DLD1 (cell line): ENCODE measurements around the gene SMC3.
"Not testable (repeated sequence)": the region's sequence is repeated elsewhere in the genome, so short reads cannot be mapped to it uniquely, and the experiment has no call there.

Experiments
- in situ Hi-C: cut with HindIII; loops from 2 replicates; pipeline ENCODE4 v1.10.0; 2017; ENCODE audit warnings: low sequenced_read_pairs

SMC3 gene

DNA sequence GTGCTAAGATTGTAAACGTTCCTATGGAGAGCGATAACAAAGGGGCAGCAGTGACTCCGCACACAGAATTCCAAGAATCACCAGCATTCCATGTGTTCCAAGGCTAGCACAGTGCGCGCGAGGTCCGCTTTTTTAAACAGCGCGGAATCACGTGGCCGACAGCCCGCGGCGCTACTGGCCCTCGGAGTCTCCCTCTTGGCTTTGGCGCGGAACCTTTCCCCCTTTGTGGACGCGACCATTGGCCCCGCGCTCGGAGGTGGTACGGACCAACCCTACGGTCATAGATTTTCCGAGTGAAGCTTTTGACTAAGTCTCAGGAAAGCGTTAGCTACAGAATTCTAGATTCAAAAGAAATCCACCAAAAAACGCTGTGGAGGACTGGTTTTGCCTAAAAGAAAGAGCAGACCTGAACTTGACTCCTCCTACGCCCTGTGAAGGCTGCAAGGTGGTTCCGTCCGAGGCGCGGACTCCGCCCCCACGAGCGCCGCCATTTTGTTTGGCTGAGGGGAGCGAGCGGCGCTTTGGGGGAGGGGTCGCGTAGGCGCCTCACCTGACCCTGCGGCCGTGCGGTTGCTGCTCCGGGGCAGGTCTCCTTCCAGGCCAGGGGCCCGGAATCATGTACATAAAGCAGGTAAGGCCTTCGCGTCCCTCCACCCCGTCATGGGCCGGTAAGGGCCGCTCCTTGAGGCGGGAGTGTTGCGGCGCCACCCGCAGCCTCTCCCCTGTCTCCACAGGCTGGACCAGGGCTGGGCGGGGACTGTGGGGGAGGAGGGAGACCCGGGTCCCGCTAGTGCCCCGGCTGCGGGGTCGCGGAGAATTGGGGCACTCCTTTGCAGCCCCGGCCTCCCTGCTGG lies at the start of gene SMC3:
SMC3 (plus strand) TSS at position 495 of the 854 bp plus-strand sequence; CDS start at position 617, 122 bp downstream.
- in situ Hi-C loops = loop anchor here (10.0 kb wide), 1 partner anchor 273 kb away; no protein-coding TSS in a partner anchor

GRCh38 chr10:110522365-110522988 lies 45.0 kb upstream of the SMC3 start:
- in situ Hi-C loops = no loop called here

DNA sequence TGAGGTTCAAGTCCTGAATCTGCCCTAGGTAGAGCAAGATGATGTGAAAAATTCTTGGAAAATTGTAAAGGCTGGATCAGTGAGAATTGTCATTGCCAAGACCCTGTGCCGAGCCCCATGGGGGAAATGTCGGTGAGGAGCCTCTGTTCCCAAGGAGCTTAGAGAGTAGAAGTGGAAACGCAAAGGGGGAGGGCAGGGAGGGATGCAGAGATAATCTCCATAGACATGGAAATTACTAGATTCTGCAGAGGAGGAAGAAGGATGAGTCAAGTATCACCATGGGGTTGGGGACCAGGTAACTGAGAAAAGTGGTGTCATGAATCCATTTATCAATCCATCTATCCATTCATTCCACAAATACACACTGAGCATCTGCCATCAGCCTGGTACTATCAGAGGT lies 43.8 kb upstream of the SMC3 start:
- in situ Hi-C loops = no loop called here

GRCh38 chr10:110524179-110524858 lies 43.2 kb upstream of the SMC3 start:
- in situ Hi-C loops = no loop called here

DNA sequence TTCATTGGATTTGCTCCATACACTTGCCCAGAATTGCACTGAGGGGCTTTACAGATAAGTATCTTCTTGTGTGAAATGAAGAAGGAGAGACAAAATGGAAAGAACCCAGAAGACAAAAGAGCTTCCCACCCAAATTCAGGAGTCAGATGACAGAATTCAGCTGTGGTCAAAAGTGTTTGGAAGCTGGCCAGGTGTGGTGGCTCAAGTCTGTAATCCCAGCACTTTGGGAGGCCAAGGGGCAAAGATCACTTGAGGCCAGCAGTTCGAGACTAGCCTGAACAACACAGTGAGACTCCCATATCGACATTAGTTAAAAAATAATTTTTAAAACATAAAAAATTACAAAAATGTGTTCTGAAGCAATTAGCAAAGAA lies 42.6 kb upstream of the SMC3 start:
- in situ Hi-C loops = no loop called here

DNA sequence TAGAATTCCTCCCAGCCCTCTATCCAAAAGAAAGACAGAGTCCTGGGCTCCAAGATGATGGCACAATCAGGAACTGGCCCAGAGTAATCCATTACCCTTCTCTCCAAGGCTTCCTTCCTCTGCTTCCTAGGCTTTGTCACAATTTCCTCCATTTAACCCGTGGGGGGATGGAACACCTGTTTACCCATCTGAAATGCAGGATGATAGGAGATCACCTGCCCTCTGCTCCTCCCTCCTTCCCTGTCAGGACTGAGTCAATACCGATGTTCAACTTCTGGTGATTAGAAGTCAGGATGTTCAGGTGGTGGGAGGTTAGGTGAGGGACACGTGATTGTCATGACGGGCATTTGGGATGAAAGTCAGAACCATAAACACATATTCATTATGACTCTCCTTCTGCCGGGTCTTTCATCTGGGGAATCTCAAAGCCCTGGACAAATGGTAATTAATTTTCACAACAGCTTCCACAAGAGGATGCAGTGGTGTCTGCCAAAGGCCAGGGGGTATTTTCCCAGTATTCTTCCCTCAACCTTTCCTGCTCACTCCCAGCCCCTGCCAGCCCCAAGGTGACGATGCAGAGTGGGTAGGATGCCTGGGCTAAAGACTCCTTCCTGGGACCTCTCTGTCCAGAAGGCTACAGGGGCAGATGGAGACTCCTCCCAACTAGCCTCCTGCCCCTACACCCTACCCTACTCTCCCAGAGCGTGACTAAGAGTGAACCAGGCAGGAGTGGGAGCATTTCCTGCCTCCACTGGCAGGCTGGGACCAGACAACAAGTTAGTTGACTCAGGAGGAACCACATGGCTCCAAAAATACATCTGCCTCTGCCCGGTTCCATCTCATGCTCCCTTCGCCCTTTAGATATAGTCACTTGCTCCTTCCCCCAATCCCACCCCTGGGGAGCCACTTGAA lies 41.9 kb upstream of the SMC3 start:
- in situ Hi-C loops = no loop called here

DNA sequence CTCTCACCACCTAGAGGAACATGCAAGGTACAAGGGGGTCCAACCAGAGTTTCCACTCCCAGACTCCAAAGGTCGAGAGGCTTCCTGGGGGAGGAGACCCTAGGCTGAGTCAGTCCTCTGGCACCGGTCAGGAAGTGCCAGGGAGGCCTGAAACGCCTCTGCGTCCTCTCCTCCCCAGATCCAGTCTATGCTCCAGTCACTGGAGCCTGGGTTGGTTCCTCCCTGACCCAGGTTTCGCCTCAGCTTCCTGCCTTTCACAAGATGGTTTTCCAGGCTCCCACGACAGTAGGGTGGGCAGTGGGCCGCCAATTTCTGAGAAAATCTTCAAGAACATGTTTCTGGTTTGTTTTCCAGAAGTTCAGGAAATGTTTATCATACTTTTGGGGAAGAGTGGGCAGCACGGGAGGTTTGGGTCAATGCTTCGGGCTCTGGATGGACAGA lies 39.7 kb upstream of the SMC3 start:
- in situ Hi-C loops = no loop called here

- in situ Hi-C loops = no loop called here
Observed at GRCh38 chr10:110528224-110528996, 39.1 kb upstream of the SMC3 start.

DNA sequence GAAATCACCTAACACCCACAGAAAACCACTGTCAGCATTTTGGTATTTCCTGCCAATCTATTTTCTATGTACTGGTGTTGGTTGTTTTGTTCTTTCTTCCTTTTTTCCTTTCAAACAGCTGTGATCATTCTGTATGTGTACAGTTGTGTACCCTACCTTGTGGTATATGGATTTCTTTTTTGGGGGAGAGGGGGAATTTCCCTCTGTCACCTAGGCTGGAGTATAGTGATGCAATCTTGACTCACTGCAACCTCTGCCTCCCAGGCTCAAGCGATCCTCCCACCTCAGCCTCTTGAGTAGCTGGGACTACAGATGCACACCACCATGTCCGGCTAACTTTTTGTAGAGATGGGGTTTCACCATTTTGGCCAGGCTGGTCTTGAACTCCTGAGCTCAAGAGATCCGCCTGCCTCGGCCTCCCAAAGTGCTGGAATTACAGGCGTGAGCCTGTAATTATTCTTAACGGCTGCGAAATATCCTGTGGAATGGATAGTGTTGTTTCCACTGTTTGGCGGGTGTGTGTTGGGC lies 38.4 kb upstream of the SMC3 start:
- in situ Hi-C loops = not testable (repeated sequence)

DNA sequence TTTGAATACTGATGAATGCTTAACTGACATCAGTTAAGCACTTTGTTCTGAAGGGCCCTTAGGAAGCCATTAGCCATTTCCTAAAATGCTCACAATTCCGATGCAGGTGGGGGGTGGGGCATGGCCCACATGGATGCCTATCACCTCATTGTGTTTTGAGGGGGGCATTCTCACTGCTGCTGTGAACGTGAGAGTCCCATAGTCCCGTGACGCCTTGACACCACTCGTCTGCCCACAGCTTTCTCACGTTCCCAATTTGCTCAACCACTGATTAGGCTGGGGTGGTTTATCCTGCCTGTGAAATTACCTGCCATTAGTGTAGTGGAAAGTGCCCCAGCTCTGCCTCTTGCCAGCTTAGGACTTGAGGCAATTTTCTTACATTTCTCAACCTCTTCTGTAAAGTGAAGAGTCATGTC lies 37.9 kb upstream of the SMC3 start:
- in situ Hi-C loops = no loop called here

DNA sequence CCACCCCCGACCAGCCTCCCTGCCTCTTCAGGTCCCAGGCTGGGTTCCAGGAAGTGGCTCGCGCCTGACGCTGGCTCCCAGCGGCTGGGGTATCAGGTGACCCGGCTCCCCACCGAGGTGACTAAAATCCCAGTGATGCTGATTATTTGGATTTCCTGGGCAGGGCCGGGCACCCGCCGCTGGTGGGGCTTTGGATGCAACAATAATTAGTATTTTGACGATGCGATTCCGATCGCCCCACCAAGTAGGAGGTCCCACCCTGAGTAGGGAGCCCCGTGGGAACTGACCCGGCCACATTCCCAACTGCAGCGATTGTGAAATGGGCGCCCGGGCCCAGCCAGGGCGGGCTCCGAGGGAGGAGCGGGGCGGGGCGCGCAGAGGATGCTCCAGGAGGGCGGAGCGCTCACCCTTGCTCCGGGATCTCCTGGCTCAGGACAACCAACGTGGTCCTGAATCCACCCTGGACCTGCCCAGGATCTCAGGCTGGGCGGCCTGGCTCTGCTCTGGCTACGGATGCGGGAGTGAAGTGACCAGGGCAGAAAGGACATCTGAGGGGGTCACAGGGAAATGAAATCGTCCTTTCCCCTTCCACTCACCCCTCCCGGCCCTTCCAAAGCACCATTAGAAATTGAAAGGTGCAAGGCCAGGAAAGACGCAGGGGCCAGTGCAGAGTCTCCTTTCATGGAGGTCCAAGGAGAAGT lies 37.2 kb upstream of the SMC3 start:
- in situ Hi-C loops = no loop called here

DNA sequence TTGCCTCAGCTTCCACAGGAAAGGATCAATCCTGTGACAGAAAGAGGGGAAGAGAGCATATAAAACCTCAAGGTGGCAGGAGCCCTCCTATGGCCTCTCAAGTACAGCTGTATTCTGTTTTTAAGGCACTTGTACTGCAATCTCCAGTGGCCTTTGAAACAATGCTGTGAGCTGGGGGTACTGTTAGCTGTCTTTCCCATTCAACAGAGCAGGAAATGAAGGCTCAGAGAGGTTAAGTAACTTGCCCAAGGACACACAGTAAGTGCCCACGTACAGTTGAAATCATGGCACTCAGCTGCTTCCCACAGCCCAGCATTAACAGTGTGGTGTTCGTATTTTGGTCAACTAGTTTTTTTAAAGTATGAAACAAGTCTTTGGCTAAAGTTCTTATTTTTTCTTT lies 35.8 kb upstream of the SMC3 start:
- in situ Hi-C loops = no loop called here

DNA sequence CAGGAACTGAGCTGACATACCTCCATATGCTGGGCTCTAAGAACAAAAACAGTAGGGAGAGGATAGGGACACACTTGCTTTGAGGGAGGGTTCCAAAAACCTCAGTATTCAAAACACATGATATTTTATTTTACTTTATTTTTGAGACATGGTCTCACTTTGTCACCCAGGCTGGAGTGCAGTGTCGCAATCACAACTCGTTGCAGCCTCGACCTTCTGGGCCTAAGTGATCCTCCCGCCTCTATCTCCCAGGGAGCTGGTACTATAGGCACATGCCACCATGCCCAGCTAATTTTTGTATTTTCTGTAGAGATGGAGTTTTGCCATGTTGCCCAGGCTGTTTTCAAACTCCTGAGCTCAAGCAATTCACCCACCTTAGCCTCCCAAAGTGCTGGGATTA lies 34.9 kb upstream of the SMC3 start:
- in situ Hi-C loops = not testable (repeated sequence)

GRCh38 chr10:110533149-110533548 lies 34.3 kb upstream of the SMC3 start:
- in situ Hi-C loops = no loop called here

DNA sequence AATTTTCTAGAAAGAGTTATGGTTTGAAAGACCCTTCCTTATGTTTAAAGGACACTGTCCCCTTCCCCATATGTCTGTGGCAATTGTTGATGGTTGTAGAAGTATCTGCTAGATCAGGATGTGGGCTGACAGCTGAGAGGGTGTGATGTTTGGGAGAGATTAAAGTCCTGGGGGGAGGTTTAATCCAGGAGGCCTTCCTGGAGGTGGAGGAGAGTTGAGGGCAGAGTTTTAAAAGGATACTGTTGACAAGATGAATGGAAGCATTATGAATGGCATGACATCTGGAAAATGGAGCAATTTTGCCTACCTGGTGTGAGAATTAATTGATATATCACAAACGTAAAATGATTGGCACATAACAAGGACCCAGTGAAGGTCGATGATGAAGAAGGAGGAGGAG lies 32.9 kb upstream of the SMC3 start:
- in situ Hi-C loops = no loop called here

DNA sequence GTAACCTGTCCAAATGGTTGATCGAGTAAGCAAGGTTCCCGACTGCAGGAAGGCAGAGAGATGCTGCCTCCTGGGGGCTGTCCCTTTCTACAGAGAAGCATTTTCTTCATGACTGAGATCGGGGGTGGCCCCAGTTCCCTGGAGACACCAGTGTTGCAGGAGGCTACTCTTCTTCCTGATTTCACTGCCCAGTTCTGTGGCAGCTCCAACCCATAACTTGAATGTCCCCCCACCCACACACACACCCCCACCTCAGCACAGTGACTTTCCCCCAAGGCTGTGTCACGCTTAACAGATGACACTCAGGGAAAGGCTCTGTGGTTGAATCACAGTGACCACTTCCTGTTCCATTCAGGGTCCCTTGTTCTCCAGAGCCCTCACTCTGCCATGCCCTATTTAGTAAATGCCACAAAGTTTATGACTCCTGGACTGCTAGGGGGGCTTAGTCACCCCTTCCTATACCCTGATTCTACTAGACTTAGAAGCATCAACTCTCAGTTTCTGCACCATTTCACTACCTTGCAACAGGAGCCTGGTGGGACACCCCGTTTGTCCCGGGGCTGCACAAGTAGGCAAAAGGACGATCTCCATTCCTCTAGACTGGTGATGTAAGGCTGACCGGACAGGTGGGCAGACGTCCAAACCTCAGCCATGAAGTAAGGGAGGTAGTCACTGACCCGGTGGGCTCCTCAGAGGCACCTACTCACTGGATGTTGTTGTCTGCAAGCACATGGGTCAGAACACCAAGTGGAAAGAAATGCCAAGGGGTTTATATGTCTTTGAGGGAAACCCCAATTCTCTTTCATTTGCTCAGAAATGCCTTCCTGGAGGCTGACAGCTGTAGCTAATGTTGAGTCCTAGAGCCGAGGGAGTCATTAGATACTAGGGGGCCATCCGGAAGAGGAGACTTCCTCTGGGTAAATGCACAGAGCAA lies 31.3 kb upstream of the SMC3 start:
- in situ Hi-C loops = no loop called here

- in situ Hi-C loops = no loop called here
Observed at GRCh38 chr10:110539091-110539490, 28.4 kb upstream of the SMC3 start.

DNA sequence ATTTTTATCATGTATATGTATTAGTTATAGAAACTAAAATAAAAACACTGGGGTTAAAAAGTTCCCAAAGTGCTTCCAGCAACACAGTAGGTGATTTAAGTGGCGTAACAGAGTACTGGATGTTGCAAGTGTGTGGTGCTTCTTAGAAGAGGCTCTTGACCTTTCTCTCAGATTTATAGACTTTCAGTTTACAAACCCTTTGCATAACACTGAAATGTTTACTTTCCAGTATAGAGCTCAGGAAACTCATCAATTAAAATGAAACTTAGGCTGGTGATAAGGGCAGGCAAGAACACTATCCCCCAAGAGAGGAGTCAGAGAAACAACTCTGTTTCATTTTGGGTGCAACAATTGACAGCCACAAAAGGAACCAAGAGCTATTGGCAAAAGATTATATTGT lies 27.5 kb upstream of the SMC3 start:
- in situ Hi-C loops = no loop called here
